ENCODE results near the gene PPP1R13B. TPM values are rescaled to one million over a fixed set of nuclear protein-coding genes. Genes with fewer than 3 reads are reported as not detected.

PPP1R13B gene
- total RNA-seq, 1 donor from 2014 or later, result 53.0 TPM

- Mint-ChIP-seq H3K4me1 (peaks cover 34% of the 10 kb centered on the region), H3K27ac (no peak overlapping the region)
- no peak for TF ChIP-seq CTCF (IDR thresholded peaks at IDR 0.05; ENCODE audit: unreplicated experiment)
Observed at GRCh38 chr14:103858063-103858781, 10.8 kb upstream of the PPP1R13B start.

GRCh38 chr14:103857256-103857655, 9.9 kb upstream of the PPP1R13B start:
- no peaks in the 10 kb centered on the region for H3K36me3 Mint-ChIP-seq
- H3K9me3 Mint-ChIP-seq, result no peaks in the 10 kb centered on the region
- DNase-seq (ENCODE audit: low spot score in 2 of 2, unreplicated experiment in 2 of 2), result no peak
- no peak overlapping the region for H3K27ac Mint-ChIP-seq
- H3K4me1 Mint-ChIP-seq, result peaks cover 34% of the 10 kb centered on the region
- H3K4me3 Mint-ChIP-seq, result no peak overlapping the region
- no peak for TF ChIP-seq CTCF (IDR thresholded peaks at IDR 0.05; ENCODE audit: unreplicated experiment)
- H3K27me3 Mint-ChIP-seq (ENCODE audit: low read depth), result no peaks in the 10 kb centered on the region

More at GRCh38 chr14:103858063-103858781, 10.8 kb upstream of the PPP1R13B start:
- Mint-ChIP-seq H3K9me3 (no peaks in the 10 kb centered on the region), H3K27me3 (ENCODE audit: low read depth) (no peaks in the 10 kb centered on the region), H3K36me3 (no peaks in the 10 kb centered on the region), H3K4me3 (no peak overlapping the region)
- no peak for DNase-seq (ENCODE audit: low spot score in 2 of 2, unreplicated experiment in 2 of 2)

GRCh38 chr14:103856607-103857006, 9.2 kb upstream of the PPP1R13B start:
- H3K36me3 Mint-ChIP-seq, result no peaks in the 10 kb centered on the region
- H3K27ac Mint-ChIP-seq, result peak overlapping the region; percentile 74
- peaks cover 34% of the 10 kb centered on the region for H3K4me1 Mint-ChIP-seq
- H3K27me3 Mint-ChIP-seq (ENCODE audit: low read depth), result no peaks in the 10 kb centered on the region
- no peaks in the 10 kb centered on the region for H3K9me3 Mint-ChIP-seq
- DNase-seq (ENCODE audit: low spot score in 2 of 2, unreplicated experiment in 2 of 2), result no peak
- H3K4me3 Mint-ChIP-seq, result no peak overlapping the region
- no peak for TF ChIP-seq CTCF (IDR thresholded peaks at IDR 0.05; ENCODE audit: unreplicated experiment)

- DNase-seq (ENCODE audit: low spot score in 2 of 2, unreplicated experiment in 2 of 2), result no peak
- TF ChIP-seq CTCF (IDR thresholded peaks at IDR 0.05; ENCODE audit: unreplicated experiment), result no peak
- Mint-ChIP-seq H3K9me3 (no peaks in the 10 kb centered on the region), H3K27ac (peak overlapping the region; percentile 91), H3K36me3 (no peaks in the 10 kb centered on the region), H3K4me3 (no peak overlapping the region), H3K27me3 (ENCODE audit: low read depth) (no peaks in the 10 kb centered on the region), H3K4me1 (peaks cover 34% of the 10 kb centered on the region)
Observed at GRCh38 chr14:103856105-103856504, 8.7 kb upstream of the PPP1R13B start.

- no peaks in the 10 kb centered on the region for H3K9me3 Mint-ChIP-seq
- peaks cover 34% of the 10 kb centered on the region for H3K4me1 Mint-ChIP-seq
- peak overlapping the region; percentile 91 for H3K27ac Mint-ChIP-seq
- DNase-seq (ENCODE audit: low spot score in 2 of 2, unreplicated experiment in 2 of 2), result no peak
- TF ChIP-seq CTCF (IDR thresholded peaks at IDR 0.05; ENCODE audit: unreplicated experiment), result no peak
- peak overlapping the region; percentile 41 for H3K4me3 Mint-ChIP-seq
- no peaks in the 10 kb centered on the region for H3K36me3 Mint-ChIP-seq
- H3K27me3 Mint-ChIP-seq (ENCODE audit: low read depth), result no peaks in the 10 kb centered on the region
Observed at GRCh38 chr14:103855734-103856095, 8.3 kb upstream of the PPP1R13B start.

Data from mesothelial cell of epicardium (in vitro differentiated cells).